ENCODE data around the gene RAD51B.
A peak's percentile ranks its signal among the peaks of the same experiment; 100 is the strongest.
"Not testable (repeated sequence)": the region's sequence is repeated elsewhere in the genome, so short reads cannot be mapped to it uniquely, and the experiment has no call there.

RAD51B gene

GRCh38 chr14:68079941-68080697, 260.5 kb downstream of the RAD51B start:
- DNase-seq (ENCODE audit: low spot score), result no peak

- no peak for DNase-seq (ENCODE audit: low spot score)
These were observed 261.9 kb downstream of the RAD51B start for GRCh38 chr14:68081489-68081888.

GRCh38 chr14:68082698-68083291, 263.2 kb downstream of the RAD51B start:
- DNase-seq (ENCODE audit: low spot score), result no peak

GRCh38 chr14:68084256-68084655, 264.7 kb downstream of the RAD51B start:
- DNase-seq (ENCODE audit: low spot score), result no peak

GRCh38 chr14:68085742-68086141, 266.2 kb downstream of the RAD51B start:
- DNase-seq (ENCODE audit: low spot score), result no peak

DNA sequence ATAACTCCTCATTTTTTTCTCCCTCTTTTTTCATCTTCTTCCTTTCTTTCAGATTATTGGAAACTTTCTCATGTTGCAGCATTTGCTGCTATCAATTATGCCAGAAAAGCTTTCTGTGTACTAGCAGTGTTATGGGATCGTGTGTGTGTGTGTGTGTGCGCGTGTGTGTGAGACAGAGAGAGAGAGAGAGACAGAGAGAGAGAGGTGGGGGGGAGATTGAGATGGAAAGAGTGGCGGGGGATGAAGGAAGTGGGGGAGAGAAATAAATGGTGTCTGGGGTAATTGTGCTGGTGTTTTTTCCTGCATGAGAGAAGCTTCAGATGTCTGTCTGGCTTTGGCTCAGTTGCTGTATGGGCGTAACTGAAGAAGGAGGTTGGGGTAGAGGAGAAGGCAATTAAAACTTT, 268.9 kb downstream of the RAD51B start:
- peak; percentile 67 for DNase-seq (ENCODE audit: low spot score)

GRCh38 chr14:68089146-68089731, 269.7 kb downstream of the RAD51B start:
- DNase-seq (ENCODE audit: low spot score), result no peak

DNA sequence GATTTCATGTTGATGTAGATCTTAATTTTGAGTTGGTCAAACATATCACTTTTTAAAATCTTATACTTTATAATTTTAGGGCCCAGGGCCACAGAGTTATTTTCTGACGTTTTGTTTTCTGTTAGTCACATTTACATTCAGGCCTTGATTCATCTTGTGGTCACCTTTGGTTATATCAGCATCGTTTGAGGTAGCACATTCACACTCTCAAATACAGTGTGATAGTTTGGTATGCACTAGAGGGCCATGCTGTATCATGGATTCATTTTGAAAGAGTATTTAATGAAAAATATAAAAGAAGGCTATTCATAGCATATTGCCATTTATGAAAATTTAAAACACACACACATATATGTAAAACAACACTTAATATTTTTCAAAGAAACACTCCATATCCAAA, 274.6 kb downstream of the RAD51B start:
- no peak for DNase-seq (ENCODE audit: low spot score)

GRCh38 chr14:68094752-68095151, 275.2 kb downstream of the RAD51B start:
- no peak for DNase-seq (ENCODE audit: low spot score)

DNA sequence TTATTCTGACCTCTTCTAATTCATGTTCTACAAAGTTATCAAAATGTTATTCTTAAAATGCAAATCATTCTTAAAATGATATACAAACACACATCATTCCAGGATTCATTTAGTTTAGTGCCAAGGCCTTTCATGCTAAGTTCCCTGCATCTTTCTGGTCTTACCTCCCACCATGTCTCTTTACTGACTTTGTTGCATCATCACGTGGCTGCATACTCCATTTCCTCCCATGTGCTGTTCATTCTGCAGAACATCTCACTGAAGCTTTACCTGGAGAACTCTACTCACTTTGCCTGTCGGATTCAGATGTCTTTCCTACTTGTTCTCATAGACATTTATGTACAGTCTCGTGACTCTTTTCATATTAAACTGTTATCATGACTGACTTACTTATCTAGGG, 278.1 kb downstream of the RAD51B start:
- DNase-seq (ENCODE audit: low spot score), result no peak

DNA sequence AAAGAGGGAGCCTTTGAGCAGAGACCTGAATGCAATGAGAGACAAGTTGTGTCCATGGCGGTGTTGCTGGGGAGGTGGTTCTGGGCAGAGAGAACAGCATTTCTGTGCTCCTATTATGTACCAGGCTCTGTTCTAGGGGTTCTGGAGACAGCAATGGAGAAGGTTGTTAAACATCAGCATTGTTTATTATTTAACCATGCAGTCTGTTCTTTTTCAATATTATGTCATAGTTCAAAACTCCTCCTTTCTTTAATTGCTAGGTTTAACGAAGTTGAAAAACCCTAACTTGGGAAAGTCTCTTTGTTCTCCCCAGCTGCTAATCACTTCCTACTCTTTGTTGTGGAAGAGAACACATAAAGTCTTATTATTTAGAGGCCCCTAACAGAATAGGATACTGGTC, 279.3 kb downstream of the RAD51B start:
- DNase-seq (ENCODE audit: low spot score), result no peak

- no peak for DNase-seq (ENCODE audit: low spot score)
These were observed 280.0 kb downstream of the RAD51B start for GRCh38 chr14:68099495-68100045.

DNA sequence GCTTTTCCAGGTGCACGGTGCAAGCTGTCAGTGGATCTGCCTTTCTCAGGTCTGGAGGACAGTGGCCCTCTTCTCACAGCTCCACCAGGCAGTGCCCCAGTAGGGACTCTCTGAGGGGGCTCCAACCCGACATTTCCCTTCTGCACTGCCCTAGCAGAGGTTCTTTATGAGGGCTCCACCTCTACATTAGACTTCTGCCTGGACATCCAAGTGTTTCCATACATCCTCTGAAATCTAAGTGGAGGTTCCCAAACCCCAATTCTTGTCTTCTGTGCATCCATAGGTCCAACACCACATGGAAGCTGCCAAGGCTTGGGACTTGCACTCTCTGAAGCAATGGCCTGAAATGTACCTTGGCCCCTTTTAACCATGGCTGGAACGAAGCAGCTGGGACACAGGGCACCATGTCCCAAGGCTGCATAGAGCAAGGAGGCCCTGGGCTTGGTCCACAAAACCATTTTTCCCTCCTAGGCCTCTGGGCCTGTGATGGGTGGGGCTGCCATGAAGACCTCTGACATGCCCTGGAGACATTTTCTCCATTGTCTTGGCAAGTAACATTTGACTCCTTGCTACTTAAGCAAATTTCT, 282.2 kb downstream of the RAD51B start:
- not testable (repeated sequence) for DNase-seq (ENCODE audit: low spot score)

- DNase-seq (ENCODE audit: low spot score), result no peak
These were observed 284.3 kb downstream of the RAD51B start for GRCh38 chr14:68103853-68104252.

DNA sequence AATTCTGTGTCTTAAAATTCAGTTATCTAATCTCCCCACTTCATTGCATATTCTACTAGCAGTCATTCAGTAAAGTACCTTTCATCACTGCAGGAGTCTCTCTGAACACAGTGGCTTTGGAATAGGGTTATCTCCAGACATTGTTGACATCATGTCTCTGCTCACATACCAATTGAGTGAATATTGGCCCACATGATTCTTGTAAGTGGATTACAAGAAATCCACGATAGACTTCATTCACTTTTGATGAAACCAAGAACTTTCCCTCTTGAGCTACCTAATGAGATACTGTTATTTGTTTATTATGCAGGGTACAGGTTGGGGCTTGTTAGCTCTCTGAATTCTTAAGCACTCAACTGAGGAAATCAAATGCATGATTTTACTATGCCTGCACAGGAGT, 284.9 kb downstream of the RAD51B start:
- DNase-seq (ENCODE audit: low spot score), result no peak

GRCh38 chr14:68105816-68106215, 286.2 kb downstream of the RAD51B start:
- no peak for DNase-seq (ENCODE audit: low spot score)

GRCh38 chr14:68106456-68106855, 286.9 kb downstream of the RAD51B start:
- DNase-seq (ENCODE audit: low spot score), result no peak

DNA sequence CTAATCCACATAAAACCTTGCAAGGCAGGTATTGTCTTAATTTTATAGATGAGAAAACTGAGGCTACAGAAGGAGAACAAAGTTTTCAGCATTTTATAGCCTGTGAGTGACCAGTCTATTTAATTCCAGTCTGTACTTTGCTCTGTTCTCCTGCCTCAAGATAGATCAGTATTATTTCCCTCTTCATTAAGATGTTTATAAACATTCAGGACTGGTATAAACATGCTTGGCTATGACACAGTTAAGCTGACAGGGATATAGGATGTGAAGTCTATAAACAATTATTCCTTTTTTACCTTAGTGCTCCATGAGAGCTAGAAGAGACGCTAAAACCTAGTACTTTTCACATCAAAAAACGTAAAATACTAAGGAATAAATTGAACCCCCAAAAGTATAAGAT, 287.3 kb downstream of the RAD51B start:
- DNase-seq (ENCODE audit: low spot score), result no peak

GRCh38 chr14:68109132-68109900, 289.7 kb downstream of the RAD51B start:
- DNase-seq (ENCODE audit: low spot score), result no peak

GRCh38 chr14:68111097-68111852, 291.7 kb downstream of the RAD51B start:
- no peak for DNase-seq (ENCODE audit: low spot score)

DNA sequence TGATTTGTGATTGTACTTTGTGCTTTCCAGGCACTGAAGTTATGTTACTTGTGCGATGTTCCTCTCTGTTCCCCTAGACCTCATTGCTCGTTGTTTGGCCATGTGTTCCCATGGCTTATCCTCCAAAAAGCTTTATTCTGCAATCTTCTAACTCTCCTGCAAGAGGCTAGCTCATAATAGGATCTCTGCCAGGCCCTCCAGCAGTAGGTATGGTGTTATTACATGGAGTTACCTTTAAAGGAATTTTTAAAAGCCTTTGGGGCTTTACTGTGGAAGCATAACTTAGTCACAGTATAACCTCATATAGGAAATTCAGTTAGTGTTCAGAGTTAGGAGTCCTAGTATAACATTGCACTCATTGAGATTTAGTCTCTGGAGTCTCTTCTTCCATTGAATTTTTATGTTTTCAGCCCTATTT, 292.3 kb downstream of the RAD51B start:
- DNase-seq (ENCODE audit: low spot score), result no peak
